ENCODE results near the gene TMEM270. TPM values are rescaled to one million over a fixed set of nuclear protein-coding genes. Genes with fewer than 3 reads are reported as not detected.

Gene TMEM270
- total and polyA plus RNA-seq, 2 of the 8 experiments (the other 6 are each of a cell fraction or from before 2014, with no cell fraction given), result 0.26 TPM; not detected in 1

- DNase-seq (ENCODE audit: low read depth in 1 of 2, low spot score in 2 of 2), result no peak
- TF ChIP-seq SIRT6 (IDR thresholded peaks at IDR 0.05; ENCODE audit: low read length) (no peak), ATF2 (IDR thresholded peaks at IDR 0.05; ENCODE audit: low read length) (no peak), SUZ12 (IDR thresholded peaks at IDR 0.05; ENCODE audit: low read length) (no peak), CBX5 (IDR thresholded peaks at IDR 0.05; ENCODE audit: low read depth, low read length) (no peak), BCL11A (IDR thresholded peaks at IDR 0.05; ENCODE audit: low read depth in 2 of 2, low read length in 2 of 2) (no peak), USF2 (IDR thresholded peaks at IDR 0.05; ENCODE audit: low read length) (no peak), BACH1 (IDR thresholded peaks at IDR 0.05; ENCODE audit: low read length) (no peak), CREB1 (IDR thresholded peaks at IDR 0.05) (no peak), POLR2A (IDR thresholded peaks at IDR 0.05; ENCODE audit: control extremely low read depth in 1 of 2, low read depth in 2 of 2, low read length in 2 of 2) (no peak), ATF3 (IDR thresholded peaks at IDR 0.05; ENCODE audit: insufficient read depth, low read depth, low read length) (no peak), POLR2AphosphoS5 (IDR thresholded peaks at IDR 0.05; ENCODE audit: low read depth, low read length) (no peak), CHD2 (IDR thresholded peaks at IDR 0.05; ENCODE audit: low read length) (no peak)
These were observed 38.8 kb downstream of the TMEM270 start for GRCh38 chr7:73899731-73900142.

More at GRCh38 chr7:73899731-73900142, 38.8 kb downstream of the TMEM270 start:
- H2AFZ ChIP-seq (ENCODE audit: low read length), result no peak overlapping the region
- no peak overlapping the region for H3K27ac ChIP-seq (ENCODE audit: low read depth, low read length)
- H2BK12ac ChIP-seq (ENCODE audit: low read depth, low read length), result no peak overlapping the region
- no peak overlapping the region for H2BK15ac ChIP-seq (ENCODE audit: low read length)
- H4K20me1 ChIP-seq (replicated peaks in 1 of 2; ENCODE audit: control insufficient read depth in 1 of 2, insufficient read depth in 2 of 2, low read length in 2 of 2), result no peaks in the 10 kb centered on the region
- no peak overlapping the region for H3K4me3 ChIP-seq (ENCODE audit: extremely low read depth in 1 of 4, insufficient read depth in 2 of 4, low read depth in 3 of 4, low read length in 4 of 4)
- peak overlapping the region; percentile 11; the same call in 1 of the 2 replicates for H4K8ac ChIP-seq (ENCODE audit: extremely low read depth, insufficient read depth, low read length)
- no peak overlapping the region for H2AK5ac ChIP-seq (ENCODE audit: low read depth, low read length)
- 89% methylated on average over 15 of the region's 15 CpGs; no CpG with 5 or more reads in 1 of the 2 experiments for WGBS, 2 experiments (ENCODE audit: extremely low coverage in 1 of 2, insufficient coverage in 1 of 2, insufficient read length in 1 of 2, insufficient replicate concordance in 2 of 2, low coverage in 1 of 2, low lambda C conversion rate in 2 of 2, missing lambda C conversion rate in 1 of 2)
- no peak overlapping the region for H3K4me2 ChIP-seq (ENCODE audit: insufficient read depth in 1 of 2, low read depth in 2 of 2, low read length in 2 of 2)
- H3K14ac ChIP-seq (ENCODE audit: insufficient read length), result no peak overlapping the region
- no peak overlapping the region for H3K56ac ChIP-seq (replicated peaks; ENCODE audit: insufficient read length, low read depth, low read length)
- H3K4me1 ChIP-seq (replicated peaks in 1 of 4; ENCODE audit: control insufficient read depth in 3 of 4, insufficient read depth in 4 of 4, low read length in 3 of 4), result peaks cover 4 to 18% (median 7%) of the 10 kb centered on the region in 4 experiments
- no peak for FAIRE-seq
- no peak overlapping the region for H2BK5ac ChIP-seq (ENCODE audit: low read depth, low read length)
- H4K91ac ChIP-seq (replicated peaks; ENCODE audit: insufficient read length, low read length), result peak overlapping the region; percentile 25
- H3K36me3 ChIP-seq (ENCODE audit: control insufficient read depth in 2 of 4, insufficient read depth in 4 of 4, low read length in 3 of 4), result no peaks in the 10 kb centered on the region
- POLR2A ChIA-PET (ENCODE audit: partially characterized antibody), result no interaction called here
- peaks cover 2% of the 10 kb centered on the region; the same call in 1 of the 2 replicates for H3K23me2 ChIP-seq (ENCODE audit: low read depth, low read length)
- peak overlapping the region; percentile 7; the same call in 1 of the 2 replicates for H3K18ac ChIP-seq (ENCODE audit: extremely low read depth, low read length)
- H3K4ac ChIP-seq (replicated peaks; ENCODE audit: insufficient read length, low read depth, low read length), result no peak overlapping the region
- CTCF ChIA-PET (ENCODE audit: partially characterized antibody), result interaction anchor here (0.7 to 4.2 kb wide), 9 partner anchors 10 to 126 kb away, joined by 3 to 19 read pairs (median 3); no protein-coding TSS in a partner anchor
- H3K23ac ChIP-seq (ENCODE audit: insufficient read length), result no peak overlapping the region
- H2BK20ac ChIP-seq (ENCODE audit: low read length), result no peak overlapping the region
- no peaks in the 10 kb centered on the region for H3K27me3 ChIP-seq (replicated peaks in 1 of 4; ENCODE audit: control insufficient read depth in 3 of 4, extremely low read depth in 1 of 4, insufficient read depth in 3 of 4, low read length in 3 of 4)
- no peaks in the 10 kb centered on the region for H3K79me2 ChIP-seq (ENCODE audit: control insufficient read depth in 1 of 2, insufficient read depth in 2 of 2, low read length in 2 of 2)
- H3K9me3 ChIP-seq (ENCODE audit: insufficient read depth in 2 of 2, low read depth in 1 of 2, low read length in 1 of 2), result peaks cover 3 to 5% of the 10 kb centered on the region in 2 experiments; a peak in 1 of 4 replicates
- H4K5ac ChIP-seq (ENCODE audit: insufficient read length, low read depth, low read length), result no peak overlapping the region
- no peak overlapping the region for H3K9ac ChIP-seq (replicated peaks in 1 of 4; ENCODE audit: extremely low read depth in 1 of 4, low read depth in 3 of 4, low read length in 3 of 4)
- no peaks in the 10 kb centered on the region for H3K79me1 ChIP-seq (ENCODE audit: low read depth, low read length)
- H2BK120ac ChIP-seq (replicated peaks; ENCODE audit: low read depth, low read length), result no peak overlapping the region
